HepG2 (cell line): Measurements from ENCODE around the gene DNAAF1. TPM values are rescaled to one million over a fixed set of nuclear protein-coding genes. Genes with fewer than 3 reads are reported as not detected.

Source experiments
- ATAC-seq: fragments of 200-7000 bp; cut with Tn5 transposase; 3 replicates; pipeline ENCODE4 v1.9.1; 2020; ENCODE audit warnings: mild to moderate bottlenecking, moderate library complexity
- BruUV-seq: library from RNA; stranded (reverse); fragments of 400-500 nt; replicated peaks from 2 replicates; lab custom pipeline; 2021; lab: Mats Ljungman, UMichigan
- CTCF ChIA-PET: fragments of 300-600 bp; formaldehyde crosslinking; extraction: SDS; loops from one replicate; lab custom pipeline; 2021; ENCODE audit warnings: low total read pairs, inconsistent platforms, low intra/inter-chr PET ratio; lab: Yijun Ruan, JAX
- POLR2A ChIA-PET: fragments of 350-600 bp; sonication (Branson Sonifier 250); formaldehyde crosslinking; loops from one replicate; lab custom pipeline; 2020; ENCODE audit warnings: antibody characterized with exemption, inconsistent platforms; lab: Yijun Ruan, JAX
- DNase-seq: peaks from one replicate; pipeline ENCODE4 v3.0.0-alpha.2; 2015; ENCODE audit warnings: low spot score
- FAIRE-seq: peaks from 3 replicates; lab custom pipeline; 2011; peaks lifted over from hg19 to GRCh38; lab: Jason Lieb, UNC
- H2AFZ ChIP-seq: one replicate; pipeline ENCODE4 v1.6.1; 2011; ENCODE audit warnings: low read length, inconsistent platforms
- H3K27ac ChIP-seq: fragments of 300-600 bp; 3 replicates; pipeline ENCODE4 v1.8.0; 2011; ENCODE audit warnings: mixed run types, mild to moderate bottlenecking, mixed read lengths, low read length, inconsistent platforms; ENCODE audit not compliant: insufficient read depth; ENCODE audit errors: extremely low read length
- H3K27me3 ChIP-seq, 2 experiments: fragments of 200-600 bp in 1 of 2; 2 replicates in 1 of 2; 3 replicates in 1 of 2; pipeline versions ENCODE4 v1.6.0 to v1.8.0; 2011; ENCODE audit warnings: low read length in 2 of 2, mild to moderate bottlenecking in 2 of 2, moderate library complexity in 2 of 2, inconsistent platforms in 1 of 2; ENCODE audit not compliant: insufficient read depth in 2 of 2, control insufficient read depth in 1 of 2
- H3K36me3 ChIP-seq, 2 experiments: fragments of 200-600 bp in 1 of 2; replicated peaks in 1 of 2; 2 replicates in 1 of 2; 3 replicates in 1 of 2; pipeline versions ENCODE4 v1.5.1 to v1.8.0; 2011; ENCODE audit warnings: low read length in 2 of 2, inconsistent platforms in 1 of 2; ENCODE audit not compliant: insufficient read depth in 2 of 2, control insufficient read depth in 1 of 2
- H3K4me1 ChIP-seq: 2 replicates; pipeline ENCODE4 v1.5.1; 2012; ENCODE audit warnings: low read length, inconsistent platforms; ENCODE audit not compliant: insufficient read depth
- H3K4me2 ChIP-seq: 2 replicates; pipeline ENCODE4 v1.6.0; 2011; ENCODE audit warnings: low read depth, low read length, inconsistent platforms
- H3K4me3 ChIP-seq, 3 experiments: fragments of 200-600 bp in 1 of 3; sonication (generic), shearing (Covaris generic) in 1 of 3; replicated peaks in 1 of 3; 2 replicates each; pipeline ENCODE4 v1.5.1; 2011 to 2016; ENCODE audit warnings: low read length in 3 of 3, inconsistent platforms in 2 of 3, low read depth in 2 of 3, mild to moderate bottlenecking in 2 of 3, control low read depth in 1 of 3, mixed read lengths in 1 of 3; ENCODE audit not compliant: insufficient read depth in 1 of 3
- H3K79me2 ChIP-seq: one replicate; pipeline ENCODE4 v1.6.1; 2011; ENCODE audit warnings: low read length, inconsistent platforms; ENCODE audit not compliant: insufficient read depth
- H3K9ac ChIP-seq: 2 replicates; pipeline ENCODE4 v1.6.0; 2011; ENCODE audit warnings: mild to moderate bottlenecking, low read depth, low read length, inconsistent platforms; ENCODE audit not compliant: insufficient read depth
- H3K9me3 ChIP-seq: 2 replicates; pipeline ENCODE4 v1.5.1; 2012; ENCODE audit warnings: mild to moderate bottlenecking, low read length
- H4K20me1 ChIP-seq: 2 replicates; pipeline ENCODE4 v1.6.0; 2011; ENCODE audit warnings: inconsistent platforms, mild to moderate bottlenecking, low read length, moderate library complexity; ENCODE audit not compliant: insufficient read depth
- ATM ChIP-seq: fragments of 450-650 bp; IDR thresholded peaks from 2 replicates; pipeline ENCODE4 v1.7.1; 2017; ENCODE audit warnings: mild to moderate bottlenecking, borderline replicate concordance
- IKZF5 ChIP-seq: IDR thresholded peaks from 2 replicates; pipeline ENCODE4 v1.6.1; 2018; ENCODE audit warnings: missing genetic modification reagents, mild to moderate bottlenecking, missing compliant biosample characterization
- KLF11 ChIP-seq: IDR thresholded peaks from 2 replicates; pipeline ENCODE4 v1.6.1; 2016; ENCODE audit warnings: missing compliant biosample characterization
- MED8 ChIP-seq: sonication (generic); formaldehyde crosslinking; IDR thresholded peaks from 2 replicates; pipeline ENCODE4 v1.8.1; 2023; ENCODE audit warnings: mild to moderate bottlenecking, missing genetic modification reagents; ENCODE audit not compliant: insufficient replicate concordance
- NR2F6 ChIP-seq, 2 experiments: IDR thresholded peaks; 2 replicates each; pipeline ENCODE4 v1.6.1; 2016; ENCODE audit warnings: antibody characterized with exemption in 1 of 2, mild to moderate bottlenecking in 1 of 2
- PHF5A ChIP-seq: IDR thresholded peaks from one replicate; pipeline ENCODE4 v1.6.1; 2018; ENCODE audit warnings: low read depth, missing genetic modification reagents; ENCODE audit not compliant: unreplicated experiment
- SRSF1 ChIP-seq: fragments of 200-400 bp; formaldehyde crosslinking; optimal IDR thresholded peaks from 2 replicates; pipeline ENCODE3; 2017; ENCODE audit warnings: mild to moderate bottlenecking, low read depth, low read length, moderate library complexity
- ZNF256 ChIP-seq: sonication (generic); formaldehyde crosslinking; conservative IDR thresholded peaks from 2 replicates; pipeline ENCODE4 v1.4.0; 2020; ENCODE audit warnings: missing genetic modification reagents
- ZNF317 ChIP-seq: sonication (generic); formaldehyde crosslinking; IDR thresholded peaks from 2 replicates; pipeline ENCODE4 v1.5.0; 2020; ENCODE audit warnings: mild to moderate bottlenecking, missing genetic modification reagents
- ZNF510 ChIP-seq: sonication (generic); formaldehyde crosslinking; IDR thresholded peaks from 2 replicates; pipeline ENCODE4 v1.4.0; 2020; ENCODE audit warnings: low read depth, mild to moderate bottlenecking, missing genetic modification reagents
- WGBS: methylation state at CpG from one replicate; pipeline ENCODE4 v1.1.6; 2017; ENCODE audit warnings: low lambda C conversion rate; 5-methylcytosine and 5-hydroxymethylcytosine counted together
- in situ Hi-C: cut with HindIII; loops from 2 replicates; pipeline ENCODE4 v1.10.0; 2017; ENCODE audit warnings: low pct_unique_long_range_greater_than_20kb; ENCODE audit not compliant: extremely low pct_ligation_motif_present
- intact Hi-C: fragments of 100-400 bp; cut with micrococcal nuclease; formaldehyde crosslinking; loops from one replicate; pipeline ENCODE4 v1.10.0; 2022; ENCODE audit not compliant: unreplicated experiment
- polyA plus RNA-seq, 8 experiments: library from polyadenylated mRNA; depleted of rRNA in 3 of 8; stranded (reverse) in 7 of 8; unstranded in 1 of 8; fragments of >200 nt; fragmentation: Illumina TruSeq in 4 of 8; extraction: Trizol in 4 of 8; gene quantifications; 2 replicates each; pipeline versions ENCODE4 v1.2.1 to v1.2.3, GENCODE V29; 2011 to 2016; ENCODE audit warnings: low read depth in 4 of 8, missing spikeins in 1 of 8, mixed read lengths in 1 of 8; ENCODE audit not compliant: insufficient read depth in 1 of 8
- total RNA-seq, 5 experiments: library from RNA; depleted of rRNA; stranded (reverse); fragments of >200 nt; fragmentation: Illumina TruSeq; extraction: Trizol; gene quantifications; 2 replicates each; pipeline ENCODE4 v1.2.3, GENCODE V29; 2016; ENCODE audit warnings: low read depth in 1 of 5

The DNAAF1 gene
- total and polyA plus RNA-seq, 2 of the 13 experiments (the other 11 are each of a cell fraction or from before 2014, with no cell fraction given) = 0.04 TPM; not detected in 1

DNA sequence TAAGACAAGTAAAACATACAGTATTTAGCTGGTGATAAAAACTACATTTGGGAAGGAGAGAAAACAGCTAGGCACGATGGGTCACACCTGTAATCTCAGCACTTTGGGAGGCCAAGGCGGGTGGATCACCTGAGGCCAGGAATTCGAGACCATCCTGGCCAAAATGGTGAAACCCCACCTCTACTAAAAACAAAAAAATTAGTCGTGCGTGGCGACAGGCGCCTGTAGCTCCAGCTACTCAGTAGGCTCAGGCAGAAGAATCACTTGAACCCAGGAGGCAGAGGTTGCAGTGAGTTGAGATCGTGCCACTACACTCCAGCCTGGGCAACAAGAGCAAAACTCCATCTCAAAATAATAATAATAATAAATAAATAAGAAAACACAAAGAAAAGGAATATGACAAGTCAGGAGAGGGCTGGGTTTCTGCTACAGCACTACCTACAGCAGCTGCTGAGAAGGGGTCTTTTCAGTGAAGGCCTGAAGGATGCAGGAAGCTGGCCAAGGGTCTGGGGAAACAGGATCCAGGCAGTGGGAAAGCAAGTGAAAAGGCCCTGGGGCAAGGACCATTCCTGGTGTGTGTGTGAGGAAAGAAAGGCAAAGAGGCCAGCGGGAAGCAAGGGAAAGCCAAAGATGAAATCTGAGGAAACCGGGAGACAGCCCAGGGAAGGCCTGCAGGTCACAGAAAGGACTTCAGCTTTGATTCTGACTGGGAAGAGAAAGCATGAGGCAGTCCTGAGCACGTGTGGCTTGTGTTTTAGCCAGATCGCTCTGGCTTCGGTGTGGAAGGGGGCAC, 39.0 kb upstream of the DNAAF1 start:
- ATAC-seq = no peak
- Histone ChIP-seq H3K9me3 (no peaks in the 10 kb centered on the region), H4K20me1 (peaks cover 10% of the 10 kb centered on the region; the same call in 1 of the 2 replicates), H3K36me3 (peaks cover 23 to 45% of the 10 kb centered on the region in 2 experiments), H3K9ac (no peak overlapping the region), H3K4me2 (no peak overlapping the region), H3K79me2 (peaks cover 84% of the 10 kb centered on the region), H3K27ac (no peak overlapping the region), H3K4me3 (no peak overlapping the region), H2AFZ (no peak overlapping the region), H3K27me3 (no peaks in the 10 kb centered on the region), H3K4me1 (peaks cover 11% of the 10 kb centered on the region; the same call in 1 of the 2 replicates)
- in situ Hi-C loops = no loop called here
- intact Hi-C loops = no loop called here
- no peak for FAIRE-seq
- BruUV-seq = no TSS peak
- ChIA-PET CTCF (no interaction called here), POLR2A (interaction anchor here (4.7 kb wide), 1 partner anchor 10 kb away, joined by 16 read pairs; the partner anchor contains the start of gene MBTPS1)
- TF ChIP-seq PHF5A (CRISPR knock-in tag) = no peak
- no peak for TF ChIP-seq ZNF256 (CRISPR knock-in tag)
- no peak for TF ChIP-seq ZNF317 (CRISPR knock-in tag)
- TF ChIP-seq ATM = no peak
- TF ChIP-seq MED8 = no peak
- TF ChIP-seq IKZF5 (CRISPR knock-in tag) = no peak
- no peak for TF ChIP-seq ZNF510 (CRISPR knock-in tag)
- no peak for TF ChIP-seq SRSF1
- no peak for TF ChIP-seq NR2F6 (IDR thresholded peaks at IDR 0.05)
- TF ChIP-seq NR2F6 (CRISPR knock-in tag; IDR thresholded peaks at IDR 0.05) = no peak
- TF ChIP-seq KLF11 = no peak
- WGBS = 96% methylated on average over 13 of the region's 13 CpGs
- no peak for DNase-seq
